Hepatocyte (in vitro differentiated cells): ENCODE data around the gene VCP. TPM values are rescaled to one million over a fixed set of nuclear protein-coding genes. Genes with fewer than 3 reads are reported as not detected.

Experiments used
- DNase-seq: peaks from one replicate; pipeline ENCODE4 v3.0.0-alpha.2; 2016; ENCODE audit warnings: low spot score
- H2AFZ ChIP-seq: fragments of 200-600 bp; sonication (generic); 2 replicates; pipeline ENCODE4 v1.6.0; 2016; ENCODE audit warnings: antibody characterized with exemption, mild to moderate bottlenecking
- H3K27ac ChIP-seq: fragments of 200-600 bp; sonication (generic); 2 replicates; pipeline ENCODE4 v1.5.1; 2016; ENCODE audit warnings: mild to moderate bottlenecking
- H3K27me3 ChIP-seq: fragments of 200-600 bp; sonication (generic); 2 replicates; pipeline ENCODE4 v1.6.1; 2016
- H3K36me3 ChIP-seq: fragments of 200-600 bp; sonication (generic); replicated peaks from 2 replicates; pipeline ENCODE4 v1.5.1; 2016; ENCODE audit warnings: low read depth; ENCODE audit not compliant: insufficient read depth
- H3K4me1 ChIP-seq: fragments of 200-600 bp; sonication (generic); 2 replicates; pipeline ENCODE4 v1.5.1; 2016; ENCODE audit warnings: mild to moderate bottlenecking, moderate library complexity; ENCODE audit not compliant: insufficient read depth
- H3K4me2 ChIP-seq: fragments of 200-600 bp; sonication (generic); 2 replicates; pipeline ENCODE4 v1.6.0; 2016
- H3K4me3 ChIP-seq: fragments of 200-600 bp; sonication (generic); 2 replicates; pipeline ENCODE4 v1.5.1; 2016; ENCODE audit warnings: mild to moderate bottlenecking
- H3K79me2 ChIP-seq: fragments of 200-600 bp; sonication (generic); 2 replicates; pipeline ENCODE4 v1.6.0; 2017; ENCODE audit warnings: mild to moderate bottlenecking
- H3K9me2 ChIP-seq: fragments of 200-600 bp; sonication (generic); replicated peaks from 2 replicates; pipeline ENCODE4 v1.6.0; 2017; ENCODE audit warnings: mild to moderate bottlenecking; ENCODE audit not compliant: insufficient read depth
- H3K9me3 ChIP-seq: fragments of 200-600 bp; sonication (generic); 2 replicates; pipeline ENCODE4 v1.5.1; 2016; ENCODE audit warnings: low read depth, mild to moderate bottlenecking
- H4K20me1 ChIP-seq: fragments of 200-600 bp; sonication (generic); 2 replicates; pipeline ENCODE4 v1.6.0; 2016; ENCODE audit warnings: mild to moderate bottlenecking; ENCODE audit not compliant: insufficient read depth, poor library complexity, severe bottlenecking
- CTCF ChIP-seq: fragments of 200-600 bp; sonication (generic); IDR thresholded peaks from 2 replicates; pipeline ENCODE4 v1.5.1; 2016; ENCODE audit warnings: antibody characterized with exemption, mild to moderate bottlenecking; ENCODE audit not compliant: poor library complexity
- EZH2 ChIP-seq: fragments of 200-600 bp; sonication (generic); IDR thresholded peaks from 2 replicates; pipeline ENCODE4 v1.6.1; 2016; ENCODE audit warnings: antibody characterized with exemption, mild to moderate bottlenecking, borderline replicate concordance
- EZH2phosphoT487 ChIP-seq: fragments of 200-600 bp; sonication (generic); IDR thresholded peaks from one replicate; pipeline ENCODE4 v1.6.1; 2018; ENCODE audit warnings: antibody characterized with exemption, mild to moderate bottlenecking, low read depth, moderate library complexity; ENCODE audit not compliant: unreplicated experiment, severe bottlenecking
- WGBS: methylation state at CpG from one replicate; pipeline ENCODE4 v1.1.6; 2016; ENCODE audit warnings: low lambda C conversion rate; ENCODE audit errors: missing lambda C conversion rate; 5-methylcytosine and 5-hydroxymethylcytosine counted together
- polyA plus RNA-seq: library from polyadenylated mRNA; unstranded; fragments of >200 nt; fragmentation: Nextera tagmentation; extraction: Ambion mirVana; gene quantifications from 2 replicates; pipeline ENCODE4 v1.2.1, GENCODE V29; 2016
- total RNA-seq: library from RNA; depleted of rRNA; stranded (reverse); fragments of >200 nt; gene quantifications from 2 replicates; pipeline ENCODE4 v1.2.3, GENCODE V29; 2014

The VCP gene
- total and polyA plus RNA-seq, 2 experiments from 2014 or later = 250 to 284 TPM

GRCh38 chr9:35085078-35085477, 12.7 kb upstream of the VCP start:
- H3K79me2 ChIP-seq = no peaks in the 10 kb centered on the region
- no peaks in the 10 kb centered on the region for H3K9me2 ChIP-seq
- H4K20me1 ChIP-seq = no peaks in the 10 kb centered on the region
- no peaks in the 10 kb centered on the region for H3K9me3 ChIP-seq
- no peak overlapping the region for H2AFZ ChIP-seq
- no peak overlapping the region for H3K27ac ChIP-seq
- no peaks in the 10 kb centered on the region for H3K36me3 ChIP-seq
- TF ChIP-seq CTCF (no peak), EZH2phosphoT487 (no peak), EZH2 (no peak)
- no peak for DNase-seq
- no peaks in the 10 kb centered on the region for H3K27me3 ChIP-seq
- WGBS = 79% methylated on average over 2 of the region's 2 CpGs
- no peaks in the 10 kb centered on the region for H3K4me1 ChIP-seq
- H3K4me3 ChIP-seq = no peak overlapping the region
- no peak overlapping the region for H3K4me2 ChIP-seq

- H4K20me1 ChIP-seq = no peaks in the 10 kb centered on the region
- peak within 1 kb of the TSS; percentile 39 for H3K27ac ChIP-seq
- H3K36me3 ChIP-seq = no peaks in the 10 kb centered on the region
- H3K4me1 ChIP-seq = peaks cover 6% of the 10 kb centered on the region
- TF ChIP-seq EZH2 = no peak
- TF ChIP-seq EZH2phosphoT487 = no peak
- TF ChIP-seq CTCF = no peak
- peak within 1 kb of the TSS; percentile 65 for H3K4me3 ChIP-seq
- no peaks in the 10 kb centered on the region for H3K27me3 ChIP-seq
- H3K9me2 ChIP-seq = no peaks in the 10 kb centered on the region
- no peaks in the 10 kb centered on the region for H3K9me3 ChIP-seq
- peaks cover 20% of the 10 kb centered on the region for H3K79me2 ChIP-seq
- DNase-seq = peak; percentile 94
- WGBS = under 1% methylated on average over 66 of the region's 67 CpGs
- H2AFZ ChIP-seq = peak within 1 kb of the TSS; percentile 64
- H3K4me2 ChIP-seq = peak within 1 kb of the TSS; percentile 94
These were observed 7.3 kb upstream of the VCP start, which contains the start of gene FANCG for GRCh38 chr9:35079426-35080341. FANCG (minus strand) TSS chr9:35079942; CDS start chr9:35079524, 418 bp downstream.

GRCh38 chr9:35079041-35079425, 6.6 kb upstream of the VCP start:
- Histone ChIP-seq H3K4me1 (peaks cover 6% of the 10 kb centered on the region), H4K20me1 (no peaks in the 10 kb centered on the region), H3K27ac (no peak overlapping the region), H3K4me3 (peak overlapping the region; percentile 65), H3K27me3 (no peaks in the 10 kb centered on the region), H3K9me3 (no peaks in the 10 kb centered on the region), H3K9me2 (no peaks in the 10 kb centered on the region), H2AFZ (peak overlapping the region; percentile 39), H3K36me3 (no peaks in the 10 kb centered on the region), H3K79me2 (peaks cover 20% of the 10 kb centered on the region), H3K4me2 (peak overlapping the region; percentile 94)
- DNase-seq = no peak
- WGBS = 6% methylated on average over 9 of the region's 10 CpGs
- TF ChIP-seq EZH2 (no peak), EZH2phosphoT487 (no peak), CTCF (no peak)
